GM21825 (cell line): Measurements from ENCODE around the gene MEIOB.
"Not testable (repeated sequence)": the region's sequence is repeated elsewhere in the genome, so short reads cannot be mapped to it uniquely, and the experiment has no call there.

Experiments
- ATAC-seq: cut with Tn5 transposase; IDR thresholded peaks from one replicate; pipeline ENCODE4 v1.9.1; 2021; ENCODE audit warnings: mild to moderate bottlenecking, moderate library complexity; ENCODE audit not compliant: unreplicated experiment

MEIOB gene

DNA sequence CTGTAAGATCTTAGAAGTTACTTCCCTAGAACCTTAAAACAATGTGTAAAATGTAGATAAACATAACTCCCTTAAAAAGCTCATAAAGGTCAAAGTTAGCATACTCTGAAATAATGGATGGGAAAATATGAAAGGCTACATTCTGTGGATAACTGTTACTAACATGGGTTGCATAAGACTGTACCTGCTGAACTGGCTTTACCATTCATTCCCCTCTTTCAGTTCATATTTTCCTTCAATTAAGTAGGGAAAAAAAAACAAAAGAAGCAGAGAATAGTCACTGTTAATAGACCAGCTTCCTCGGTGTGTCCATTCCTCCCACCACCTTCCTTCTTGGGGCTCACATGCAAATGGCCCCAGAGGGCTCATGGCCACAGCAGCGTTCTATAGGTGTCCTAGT lies 7.5 kb upstream of the MEIOB start:
- no peak for ATAC-seq

DNA sequence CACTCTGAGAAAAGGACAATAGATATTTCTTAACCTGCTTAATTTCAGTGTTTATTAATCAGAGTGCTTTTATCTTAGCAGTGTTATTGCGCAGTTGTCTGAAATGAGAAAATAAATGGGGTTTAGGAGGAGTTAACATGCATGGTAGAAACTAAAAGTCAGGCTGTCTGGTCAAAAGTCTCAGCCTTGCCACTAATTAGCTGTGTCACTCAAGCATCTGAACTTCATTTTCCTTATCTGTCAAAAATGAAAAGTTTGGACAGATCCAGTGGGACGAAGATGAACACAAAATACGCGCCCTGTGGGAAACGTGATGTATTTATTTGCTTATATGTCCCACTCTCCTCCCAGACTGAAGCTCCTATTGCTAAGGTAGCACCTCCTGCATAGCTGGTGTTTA lies 6.3 kb upstream of the MEIOB start:
- ATAC-seq = no peak

DNA sequence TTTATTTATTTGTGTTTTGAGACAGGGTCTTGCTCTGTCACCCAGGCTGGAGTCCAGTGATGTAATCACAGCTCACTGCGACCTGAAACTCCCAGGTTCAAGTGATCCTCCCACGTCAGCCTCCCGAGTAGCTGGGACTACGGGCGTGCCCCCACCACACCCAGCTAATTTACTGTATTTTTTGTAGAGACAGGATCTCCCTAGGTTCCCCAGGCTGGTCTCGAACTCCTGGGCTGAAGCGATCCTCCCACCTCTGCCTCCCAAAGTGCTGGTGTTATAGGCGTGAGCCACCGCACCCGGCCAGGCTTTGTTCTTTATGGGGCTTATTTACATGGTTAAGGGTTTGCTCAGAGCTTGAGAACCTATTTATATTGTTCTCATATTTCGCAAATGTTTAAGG lies 5.8 kb upstream of the MEIOB start:
- ATAC-seq = no peak

DNA sequence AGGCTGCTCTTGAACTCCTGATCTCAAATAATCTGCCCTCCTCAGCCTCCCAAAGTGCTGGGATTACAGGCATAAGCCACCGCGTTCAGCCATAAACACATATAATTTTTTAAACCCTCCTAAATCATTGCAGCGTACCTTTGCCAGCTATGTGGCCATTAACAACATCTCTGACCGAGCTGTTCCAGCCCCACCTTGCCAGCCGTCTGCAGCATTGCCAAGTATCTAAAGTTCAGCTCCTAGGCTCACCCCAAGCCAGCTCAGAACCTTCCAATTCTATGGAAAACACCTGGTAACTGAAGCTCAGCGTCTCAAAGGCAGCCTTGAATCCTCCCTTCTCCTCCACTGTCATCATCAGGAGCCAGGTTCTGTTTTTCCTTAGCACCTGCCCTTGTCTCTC lies 5.1 kb upstream of the MEIOB start:
- ATAC-seq = no peak

DNA sequence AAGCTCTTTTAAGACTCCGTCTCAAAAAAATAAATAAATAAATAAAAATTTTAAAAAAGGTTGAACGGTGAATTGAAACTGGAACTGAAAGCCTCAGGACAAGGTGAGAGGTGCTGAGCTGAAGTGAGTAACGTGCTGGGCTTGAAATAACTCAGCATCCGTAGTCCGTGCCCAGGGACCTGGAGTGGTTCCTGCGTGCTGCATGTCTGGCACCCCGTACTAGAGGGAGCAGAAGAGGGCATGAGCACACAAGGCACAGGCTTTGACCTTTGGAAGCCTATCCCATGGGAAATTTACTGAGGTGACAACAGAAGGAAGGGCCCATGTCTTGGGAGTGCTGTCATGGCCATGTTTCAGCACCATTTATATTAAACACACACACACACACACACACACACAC lies 4.5 kb upstream of the MEIOB start:
- ATAC-seq = no peak

DNA sequence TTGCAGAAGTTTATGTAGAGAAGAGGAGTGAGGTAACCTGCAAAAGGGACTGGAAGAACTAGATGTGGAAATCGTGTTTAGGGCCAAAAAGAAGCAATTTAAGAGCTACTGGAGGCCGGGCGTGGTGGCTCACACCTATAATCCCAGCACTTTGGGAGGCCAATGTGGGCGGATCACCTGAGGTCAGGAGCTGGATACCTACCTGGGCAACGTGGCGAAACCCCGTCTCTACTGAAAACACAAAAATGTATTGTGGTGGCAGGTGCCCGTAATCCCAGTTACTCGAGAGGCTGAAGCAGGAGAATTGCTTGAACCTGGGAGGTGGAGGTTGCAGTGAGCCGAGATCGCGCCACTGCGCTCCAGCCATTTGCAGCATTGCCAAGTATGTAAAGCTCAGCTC lies 4.1 kb upstream of the MEIOB start:
- ATAC-seq = not testable (repeated sequence)

DNA sequence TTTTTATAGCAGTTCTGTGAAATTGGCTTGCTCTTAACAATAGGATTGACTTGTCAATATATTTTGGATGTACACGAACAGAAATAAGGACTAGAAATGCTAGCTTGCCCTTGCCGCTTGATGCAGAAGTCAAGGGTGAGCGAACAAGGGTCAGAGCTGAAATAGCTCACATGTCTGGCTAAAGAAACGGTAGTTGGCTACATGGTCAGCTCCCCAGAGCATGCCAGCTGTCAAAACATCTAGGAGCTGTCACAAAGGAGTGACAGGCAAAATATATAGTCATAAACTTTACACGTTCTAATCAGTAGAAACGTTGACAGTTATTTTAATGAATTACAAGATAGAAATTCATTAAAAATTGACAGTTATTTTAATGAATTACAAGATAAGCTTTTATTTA lies 2.9 kb upstream of the MEIOB start:
- no peak for ATAC-seq

DNA sequence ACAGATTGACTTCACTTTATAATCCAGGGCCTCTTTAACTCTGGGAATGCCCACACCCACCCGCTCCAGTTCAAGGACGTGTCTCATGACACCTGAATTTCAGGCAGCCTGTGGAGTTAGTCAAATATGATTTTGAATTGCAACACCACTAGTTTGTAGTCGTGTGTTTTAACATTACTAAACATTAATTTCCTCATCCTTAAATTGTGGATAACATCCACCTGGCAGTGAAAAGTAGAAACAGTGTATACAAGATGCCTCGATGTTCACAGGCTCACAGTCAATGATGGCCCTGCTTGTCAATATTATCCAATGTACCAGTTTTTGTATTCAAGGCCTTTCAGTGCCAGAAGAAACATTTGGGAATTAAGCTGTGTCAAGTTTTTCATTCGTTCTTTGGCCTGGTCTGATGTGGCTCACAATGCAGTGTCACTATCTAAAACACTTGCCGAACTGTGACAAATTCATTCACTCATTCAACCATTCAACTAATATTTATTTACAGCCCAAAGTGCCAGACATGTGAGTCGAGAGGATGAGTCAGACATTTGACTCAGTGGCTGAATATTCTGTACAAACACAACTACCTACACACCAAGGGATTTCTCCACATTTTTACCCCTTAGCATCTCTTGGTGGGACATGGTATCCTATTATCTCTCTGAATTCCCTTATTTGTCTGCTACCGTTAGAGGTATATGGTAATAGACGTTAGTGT lies 1.4 kb downstream of the MEIOB start:
- ATAC-seq = no peak

DNA sequence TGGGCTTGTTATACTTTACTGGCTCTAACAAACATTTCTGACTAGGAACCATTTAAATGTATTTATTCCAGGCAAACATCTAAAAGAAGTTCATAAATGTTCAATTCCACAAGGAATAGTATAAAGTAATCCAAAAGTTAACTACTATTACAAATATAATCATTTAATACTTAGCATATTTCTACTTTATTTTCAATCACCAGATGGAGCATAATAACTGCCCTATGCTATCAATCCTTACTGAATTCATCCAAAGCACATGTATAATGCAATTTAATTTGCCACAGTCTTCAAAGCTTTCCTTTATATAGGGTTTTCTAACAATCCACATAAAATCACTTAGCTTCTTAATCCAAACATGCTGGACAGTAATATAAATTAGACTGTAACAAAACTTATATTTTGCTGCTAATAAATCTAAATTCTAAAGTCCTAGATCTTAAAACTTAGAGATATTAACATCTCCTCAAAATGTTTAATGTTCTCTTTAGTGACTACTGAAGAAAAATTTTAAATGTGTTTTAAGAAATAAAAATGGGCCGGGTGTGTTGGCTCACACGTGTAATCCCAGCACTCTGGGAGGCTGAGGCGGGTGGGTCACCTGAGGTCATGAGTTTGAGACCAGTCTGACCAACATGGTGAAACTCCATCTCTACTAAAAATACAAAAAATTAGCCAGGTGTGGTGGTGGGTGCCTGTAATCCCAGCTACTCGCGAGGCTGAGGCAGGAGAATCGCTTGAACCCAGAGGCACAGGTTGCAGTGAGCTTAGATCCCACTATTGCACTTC lies 5.9 kb downstream of the MEIOB start:
- no peak for ATAC-seq

DNA sequence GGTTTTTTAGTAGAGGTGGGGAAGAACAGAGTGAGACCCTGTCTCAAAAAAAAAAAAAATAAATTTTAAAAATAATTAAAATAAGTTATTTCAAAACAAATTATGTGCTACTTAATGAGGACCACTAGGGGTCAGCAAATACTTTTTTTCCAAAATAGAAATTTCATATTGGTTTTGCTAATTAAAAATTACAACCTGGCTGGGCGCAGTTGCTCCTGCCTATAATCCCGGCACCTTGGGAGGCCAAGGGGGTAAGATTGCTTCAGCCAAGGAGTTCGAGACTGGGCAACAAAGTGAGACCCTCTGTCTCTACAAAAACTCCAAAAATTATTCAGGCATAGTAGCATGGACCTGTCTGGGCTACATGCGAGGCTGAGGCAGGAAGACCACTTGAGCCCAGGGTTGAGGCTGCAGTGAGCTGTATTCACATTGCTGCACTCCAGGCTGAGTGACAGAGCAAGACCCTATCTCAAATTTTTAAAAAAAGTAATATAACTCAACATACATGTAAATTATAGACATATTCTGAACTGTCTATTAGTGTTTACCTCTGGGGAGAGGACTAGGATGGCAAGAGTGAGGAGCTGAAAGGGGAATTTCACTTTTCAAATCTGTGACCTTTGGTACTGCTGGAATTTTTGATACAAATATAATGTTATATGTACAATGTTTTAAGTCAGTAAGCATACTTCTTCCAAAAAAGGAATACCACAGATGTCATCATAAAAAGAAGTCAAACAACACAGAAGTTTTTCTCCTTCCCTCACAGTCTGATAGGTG lies 8.1 kb downstream of the MEIOB start:
- ATAC-seq = no peak

DNA sequence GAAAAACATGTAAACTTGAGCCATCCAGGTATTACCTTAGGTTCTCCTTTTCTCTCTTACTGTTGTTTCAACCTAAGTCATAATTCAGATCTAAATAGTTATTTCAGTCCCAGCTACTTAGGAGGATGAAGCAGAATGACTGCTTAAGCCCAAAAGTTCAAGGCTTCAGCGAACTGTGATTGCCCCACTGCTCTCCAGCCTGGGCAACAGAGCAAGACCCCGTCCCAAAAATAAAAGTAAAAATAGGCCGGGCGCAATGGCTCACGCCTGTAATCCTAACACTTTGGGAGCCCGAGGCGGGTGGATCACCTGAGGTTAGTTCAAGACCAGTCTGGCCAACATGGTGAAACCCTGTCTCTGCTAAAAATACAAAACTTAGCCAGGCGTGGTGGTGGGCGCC lies 9.6 kb downstream of the MEIOB start:
- no peak for ATAC-seq

DNA sequence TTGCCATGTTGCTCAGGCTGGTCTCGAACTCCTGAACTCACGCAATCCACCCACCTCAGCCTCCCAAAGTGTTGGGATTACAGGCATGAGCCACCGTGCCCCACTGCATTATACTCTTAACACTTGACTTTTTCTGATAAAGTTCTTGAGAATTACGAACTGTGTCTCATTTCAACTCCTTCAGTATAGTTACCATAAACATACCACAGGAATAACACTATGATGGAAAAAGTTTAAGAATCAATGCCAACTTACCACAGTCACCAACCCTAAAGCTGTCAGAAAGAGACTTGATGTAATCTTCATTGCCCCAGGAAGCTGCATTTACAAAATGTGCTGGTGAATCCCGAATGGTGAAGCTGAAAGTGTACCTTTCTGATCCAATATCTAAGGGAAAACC lies 10.2 kb downstream of the MEIOB start:
- ATAC-seq = no peak

DNA sequence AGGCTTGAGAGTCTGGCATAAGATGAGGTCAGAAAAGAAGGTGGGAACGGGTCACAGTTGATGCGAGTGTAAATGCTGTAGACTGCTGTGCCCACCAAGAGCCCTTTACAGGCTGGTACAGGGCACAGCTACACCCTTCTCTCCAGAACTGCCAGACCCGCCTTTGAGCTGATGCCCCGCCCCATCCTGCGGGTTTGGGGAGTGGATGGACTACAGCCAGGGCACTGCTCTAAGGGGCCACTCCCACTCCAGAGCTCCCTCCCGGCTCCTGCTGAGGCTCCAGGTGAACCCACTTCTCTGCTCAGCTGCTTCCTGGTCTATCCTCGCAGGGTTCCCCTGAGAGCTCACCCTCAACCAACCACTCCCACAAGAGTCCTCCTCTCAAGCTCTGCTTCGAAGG lies 12.3 kb downstream of the MEIOB start:
- ATAC-seq = no peak

DNA sequence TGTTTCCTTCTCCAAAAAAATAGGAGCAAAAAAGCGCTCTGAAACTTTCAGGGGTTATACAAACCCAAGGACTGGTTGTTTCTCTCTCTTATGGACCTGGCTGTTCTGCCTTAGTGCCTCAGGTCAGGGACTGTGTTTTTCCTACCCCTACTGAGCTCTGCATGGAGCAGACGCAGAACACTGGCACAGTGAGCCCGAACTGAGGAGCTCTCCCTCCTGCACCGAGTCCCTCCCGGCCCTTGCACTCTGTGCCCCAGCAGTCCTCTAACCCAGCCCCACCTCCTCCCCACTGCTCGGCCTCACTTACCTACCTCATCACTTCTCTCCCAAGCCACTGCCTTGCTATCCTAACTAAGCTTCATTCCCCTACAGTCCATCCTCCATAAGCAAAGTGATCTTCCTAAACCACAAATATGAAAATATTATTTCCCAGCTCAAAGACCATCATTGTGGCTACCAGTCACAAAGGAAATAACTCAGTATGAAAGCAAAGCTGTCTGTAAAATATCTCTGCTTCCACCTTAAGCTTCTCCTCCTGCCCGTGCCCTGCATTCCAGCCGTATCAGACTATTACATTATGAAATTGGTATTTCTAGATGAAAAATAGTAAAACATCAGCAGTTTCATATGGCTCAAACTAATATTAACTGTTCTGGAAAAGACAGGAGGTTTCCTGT lies 13.6 kb downstream of the MEIOB start:
- ATAC-seq = no peak

DNA sequence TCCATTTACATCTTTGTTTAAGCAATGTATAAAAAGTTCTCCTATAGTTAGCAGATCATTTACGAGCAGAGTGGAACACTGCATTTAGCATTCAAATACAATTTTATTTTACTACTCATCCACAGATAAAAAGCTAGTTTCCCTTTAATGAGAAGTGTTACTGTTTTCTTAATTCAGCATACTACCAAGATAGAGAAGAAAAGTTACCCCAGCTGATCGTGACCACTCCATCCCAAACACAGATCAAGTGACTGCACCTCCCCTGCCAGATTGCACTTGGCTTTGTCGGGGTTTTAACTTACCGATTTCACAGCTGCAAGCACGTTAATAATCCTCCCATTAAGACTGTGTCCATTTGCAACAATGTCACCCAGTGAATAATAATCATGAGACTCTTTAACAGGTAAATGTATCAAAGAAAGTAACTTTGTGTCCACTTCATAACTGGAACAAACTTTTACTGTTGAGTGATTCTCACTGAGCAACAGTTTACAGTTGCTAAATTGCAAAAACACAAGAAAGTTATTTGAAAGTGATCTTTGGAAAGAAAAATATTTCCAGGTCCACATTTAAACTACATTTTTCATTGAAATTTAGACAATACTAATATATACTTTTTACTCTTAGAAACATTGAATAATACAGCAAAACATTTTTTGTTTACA lies 14.4 kb downstream of the MEIOB start:
- ATAC-seq = no peak

DNA sequence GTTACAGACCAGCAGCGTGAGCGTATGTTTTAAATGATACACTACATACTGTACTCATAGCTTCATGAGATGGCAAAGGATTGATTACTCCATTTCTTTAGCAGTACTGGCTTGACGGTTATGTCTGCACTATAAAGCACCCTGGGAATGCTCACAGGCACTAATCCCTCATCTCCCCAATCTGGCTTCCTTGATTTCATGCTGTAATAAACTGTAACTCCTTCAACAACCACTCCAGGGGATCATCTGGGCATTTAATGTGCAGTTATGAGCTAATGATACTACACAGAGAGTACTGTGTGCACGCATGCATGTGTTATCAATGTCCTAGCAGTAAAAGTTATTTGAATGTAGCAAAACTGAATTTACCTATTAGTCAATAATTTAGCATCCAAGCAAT lies 20.2 kb downstream of the MEIOB start:
- no peak for ATAC-seq

DNA sequence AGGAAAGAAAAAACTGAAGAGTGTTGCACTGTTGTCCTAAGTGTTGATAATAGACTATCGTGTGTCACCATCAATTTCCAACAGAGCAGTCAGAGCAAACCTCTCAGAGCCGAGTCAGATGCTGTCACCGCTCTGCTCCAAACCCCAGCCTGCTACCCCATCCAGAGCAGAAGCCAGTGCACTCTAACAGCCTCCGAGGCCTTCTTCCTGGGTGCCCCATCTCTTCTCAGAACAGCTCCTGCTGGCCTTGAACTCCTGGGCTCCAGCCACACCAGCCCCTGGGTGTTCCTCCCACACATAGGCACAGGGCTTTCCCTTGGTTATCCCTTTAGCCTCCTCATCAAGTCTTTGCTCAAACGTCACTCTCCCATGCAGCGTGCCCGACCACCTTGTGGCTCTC lies 21.0 kb downstream of the MEIOB start:
- no peak for ATAC-seq

DNA sequence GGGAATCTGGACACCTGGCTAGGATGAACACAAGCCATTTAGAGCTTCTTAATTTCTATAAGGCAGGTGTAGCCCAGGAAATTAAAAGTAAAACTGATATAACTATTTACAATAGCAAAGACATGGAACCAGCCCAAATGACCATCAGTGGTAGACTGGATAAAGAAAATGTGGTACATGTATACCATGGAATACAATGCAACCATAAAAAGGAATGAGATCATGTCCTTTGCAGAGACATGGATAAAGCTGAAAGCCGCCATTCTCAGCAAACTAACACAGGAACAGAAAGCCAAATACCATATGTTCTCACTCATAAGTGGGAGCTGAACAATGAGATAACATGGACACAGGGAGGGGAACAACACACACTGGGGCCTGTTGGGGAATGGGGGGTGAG lies 25.5 kb downstream of the MEIOB start:
- ATAC-seq = no peak

DNA sequence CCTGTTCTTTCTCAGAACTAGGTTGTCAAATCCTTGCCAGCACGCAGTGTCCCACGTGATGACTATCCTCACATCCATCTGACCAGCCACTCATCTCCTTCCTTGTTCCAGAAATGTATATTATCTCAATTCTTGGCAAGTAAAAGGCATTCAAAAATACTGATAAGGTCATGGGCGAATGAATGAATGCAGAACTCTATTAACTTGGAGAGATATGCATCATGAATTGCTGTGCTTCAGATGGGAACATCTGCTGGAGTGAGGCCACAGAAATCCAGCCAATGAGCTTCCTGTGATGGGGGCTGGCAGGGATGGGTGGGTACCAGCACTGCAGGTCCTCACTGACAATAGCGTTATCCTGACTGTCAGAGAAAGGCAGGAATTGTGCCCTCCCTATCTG lies 26.0 kb downstream of the MEIOB start:
- no peak for ATAC-seq

DNA sequence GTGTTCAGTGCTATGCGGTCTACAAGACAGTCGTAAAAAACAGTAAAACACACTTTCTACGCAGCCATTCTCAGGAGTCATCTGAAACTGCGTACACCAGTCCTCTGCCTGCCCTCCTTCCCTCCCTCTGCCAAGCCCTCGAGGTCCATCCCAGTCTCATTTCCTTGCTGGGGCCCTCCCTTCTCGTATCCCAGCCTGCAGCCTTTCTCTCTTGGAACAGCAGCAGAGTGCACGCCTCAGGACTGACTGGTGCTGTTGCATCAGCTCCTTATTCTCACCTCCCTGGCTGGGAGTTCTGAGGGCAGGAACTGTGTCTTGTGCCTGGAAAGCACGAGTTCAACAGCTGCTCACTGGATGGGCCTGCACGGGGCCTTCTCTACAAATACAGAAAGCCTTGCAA lies 32.4 kb downstream of the MEIOB start:
- ATAC-seq = no peak

DNA sequence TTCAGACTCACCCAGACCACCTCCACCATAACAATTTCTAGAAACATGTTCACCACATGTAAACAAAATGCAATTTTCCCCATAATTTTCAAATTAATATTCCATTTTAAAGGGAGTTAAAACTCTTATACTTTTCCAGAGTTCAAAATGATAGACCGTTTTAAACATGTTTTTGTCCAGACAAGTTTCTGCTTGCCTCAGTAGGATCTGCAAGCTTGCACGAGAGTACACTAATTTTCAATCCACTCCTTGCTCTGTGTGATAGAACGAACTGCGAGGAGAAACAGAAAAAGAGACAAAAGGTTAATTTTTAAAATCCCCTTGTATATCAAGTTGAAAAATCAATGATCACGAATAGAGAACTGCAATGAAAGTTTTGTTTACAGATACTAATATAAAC lies 37.9 kb downstream of the MEIOB start:
- no peak for ATAC-seq
